Measurements from ENCODE around the gene SLC22A23.

SLC22A23 gene

DNA sequence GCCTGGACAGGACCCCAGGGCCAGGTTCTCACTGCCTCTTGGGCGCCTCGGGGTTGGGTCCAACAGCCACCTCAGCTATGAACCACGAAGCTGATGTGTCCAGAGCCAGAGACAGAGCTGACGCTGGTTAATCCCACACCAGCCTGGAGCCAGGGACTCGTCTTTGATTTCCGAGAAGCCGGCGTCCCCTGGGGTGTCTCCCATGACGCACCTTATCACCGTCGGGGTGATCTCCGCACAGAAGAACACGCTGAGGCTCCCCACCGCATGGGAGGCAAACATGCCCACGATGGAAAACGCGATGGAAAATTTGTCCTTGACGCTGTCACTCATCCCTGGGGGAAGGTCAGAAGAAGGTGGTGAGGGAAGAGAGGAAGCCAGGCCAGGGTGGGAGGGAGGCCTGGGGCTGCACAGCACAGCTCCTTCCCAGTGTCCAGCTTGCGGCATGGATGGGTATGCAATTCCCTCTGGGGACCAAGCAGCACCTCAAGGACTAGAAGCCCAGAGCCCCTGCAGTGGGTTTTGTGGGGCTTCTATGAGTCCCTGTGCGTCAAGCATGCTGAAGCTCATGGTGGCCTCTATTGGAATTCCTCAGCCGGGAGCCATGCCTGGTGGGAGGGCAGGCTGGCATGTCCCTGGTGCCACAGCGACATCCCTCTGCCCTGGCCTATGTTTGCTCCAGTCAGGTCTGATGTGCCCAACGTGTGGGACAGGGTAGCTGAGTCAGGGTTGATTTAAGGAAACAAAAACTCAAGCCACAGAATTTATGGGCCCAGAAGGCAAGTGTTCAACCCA, 173.0 kb downstream of the SLC22A23 start:
- Histone ChIP-seq H3K27me3 (ENCODE audit: control insufficient read depth in 1 of 2, insufficient read depth in 2 of 2, low read length in 2 of 2) (no peaks in the 10 kb centered on the region), H3K27ac (ENCODE audit: low read depth, low read length) (no peak overlapping the region), H3K9ac (ENCODE audit: low read depth in 1 of 2, low read length in 2 of 2) (no peak overlapping the region), H3K36me3 (ENCODE audit: control insufficient read depth in 1 of 2, insufficient read depth in 2 of 2, low read length in 2 of 2) (peaks cover 18 to 68% of the 10 kb centered on the region in 2 donors), H3K9me3 (ENCODE audit: control insufficient read depth in 1 of 2, low read length in 2 of 2) (no peaks in the 10 kb centered on the region), H3K4me1 (ENCODE audit: control insufficient read depth in 1 of 2, insufficient read depth in 2 of 2, low read length in 2 of 2) (no peaks in the 10 kb centered on the region), H3K4me3 (ENCODE audit: low read depth in 1 of 2, low read length in 2 of 2) (no peak overlapping the region)

DNA sequence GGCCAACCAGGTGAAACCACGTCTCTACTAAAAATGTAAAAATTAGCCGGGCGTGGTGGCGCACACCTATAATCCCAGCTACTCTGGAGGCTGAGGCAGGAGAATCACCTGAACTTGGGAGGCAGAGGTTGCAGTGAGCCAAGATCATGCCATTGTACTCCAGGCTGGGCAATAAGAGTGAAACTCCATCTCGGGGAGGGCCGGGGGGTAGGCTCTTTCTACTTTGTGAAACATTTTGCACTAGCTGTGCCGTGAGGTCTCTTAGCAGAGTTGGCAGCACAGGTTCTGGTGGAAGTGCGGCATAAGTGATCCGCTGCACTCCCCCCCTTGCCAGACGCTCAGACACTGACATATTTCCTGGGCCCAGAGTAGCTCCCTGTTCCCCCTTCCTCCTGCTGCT, 173.6 kb downstream of the SLC22A23 start:
- H3K27ac ChIP-seq (ENCODE audit: low read depth, low read length) = no peak overlapping the region

DNA sequence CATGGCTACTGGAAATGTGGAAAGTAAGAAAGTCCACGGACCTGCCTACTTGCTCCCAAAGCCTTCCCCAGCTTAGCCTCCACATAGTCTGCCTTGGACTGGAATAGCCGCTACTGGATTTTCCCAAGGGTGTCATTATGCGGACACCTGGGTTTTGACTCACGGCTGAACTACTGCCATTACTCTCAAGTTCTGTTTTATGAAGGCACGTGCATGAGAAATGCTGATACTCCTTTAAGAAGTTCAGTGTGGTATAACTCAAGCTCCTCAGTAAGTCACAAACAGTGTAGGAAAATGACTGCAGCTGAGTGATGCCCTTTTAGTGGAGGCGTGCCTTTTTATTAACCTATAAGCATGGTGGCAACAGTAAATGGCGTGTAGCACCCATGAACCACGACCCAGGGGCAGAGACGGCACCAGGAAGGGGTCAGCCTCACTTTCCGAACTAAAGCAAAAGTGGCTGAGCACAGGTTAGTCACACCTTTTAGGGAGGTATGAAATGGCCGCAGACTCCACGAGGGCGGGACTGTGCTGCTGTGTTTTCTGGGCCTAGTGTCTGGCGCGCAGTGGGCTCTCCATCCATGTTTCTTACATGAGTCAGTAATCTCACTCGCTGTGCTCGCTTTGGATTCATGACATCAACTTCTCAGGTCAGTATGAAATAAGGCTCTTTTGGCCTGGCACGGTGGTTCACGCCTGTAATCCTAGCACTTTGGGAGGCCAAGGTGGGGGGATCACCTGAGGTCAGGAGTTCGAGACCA, 174.2 kb downstream of the SLC22A23 start:
- H3K36me3 ChIP-seq (ENCODE audit: control insufficient read depth in 1 of 2, insufficient read depth in 2 of 2, low read length in 2 of 2) = peaks cover 25 to 70% of the 10 kb centered on the region in 2 donors
- no peaks in the 10 kb centered on the region for H3K27me3 ChIP-seq (ENCODE audit: control insufficient read depth in 1 of 2, insufficient read depth in 2 of 2, low read length in 2 of 2)
- no peak overlapping the region for H3K27ac ChIP-seq (ENCODE audit: low read depth, low read length)
- H3K9ac ChIP-seq (ENCODE audit: low read depth in 1 of 2, low read length in 2 of 2) = no peak overlapping the region
- no peaks in the 10 kb centered on the region for H3K9me3 ChIP-seq (ENCODE audit: control insufficient read depth in 1 of 2, low read length in 2 of 2)
- no peaks in the 10 kb centered on the region for H3K4me1 ChIP-seq (ENCODE audit: control insufficient read depth in 1 of 2, insufficient read depth in 2 of 2, low read length in 2 of 2)
- H3K4me3 ChIP-seq (ENCODE audit: low read depth in 1 of 2, low read length in 2 of 2) = no peak overlapping the region

More for the DNA sequence above, 173.6 kb downstream of the SLC22A23 start:
- Histone ChIP-seq H3K9ac (ENCODE audit: low read depth in 1 of 2, low read length in 2 of 2) (no peak overlapping the region), H3K4me3 (ENCODE audit: low read depth in 1 of 2, low read length in 2 of 2) (no peak overlapping the region), H3K36me3 (ENCODE audit: control insufficient read depth in 1 of 2, insufficient read depth in 2 of 2, low read length in 2 of 2) (peaks cover 20 to 68% of the 10 kb centered on the region in 2 donors), H3K27me3 (ENCODE audit: control insufficient read depth in 1 of 2, insufficient read depth in 2 of 2, low read length in 2 of 2) (no peaks in the 10 kb centered on the region), H3K9me3 (ENCODE audit: control insufficient read depth in 1 of 2, low read length in 2 of 2) (no peaks in the 10 kb centered on the region), H3K4me1 (ENCODE audit: control insufficient read depth in 1 of 2, insufficient read depth in 2 of 2, low read length in 2 of 2) (no peaks in the 10 kb centered on the region)

DNA sequence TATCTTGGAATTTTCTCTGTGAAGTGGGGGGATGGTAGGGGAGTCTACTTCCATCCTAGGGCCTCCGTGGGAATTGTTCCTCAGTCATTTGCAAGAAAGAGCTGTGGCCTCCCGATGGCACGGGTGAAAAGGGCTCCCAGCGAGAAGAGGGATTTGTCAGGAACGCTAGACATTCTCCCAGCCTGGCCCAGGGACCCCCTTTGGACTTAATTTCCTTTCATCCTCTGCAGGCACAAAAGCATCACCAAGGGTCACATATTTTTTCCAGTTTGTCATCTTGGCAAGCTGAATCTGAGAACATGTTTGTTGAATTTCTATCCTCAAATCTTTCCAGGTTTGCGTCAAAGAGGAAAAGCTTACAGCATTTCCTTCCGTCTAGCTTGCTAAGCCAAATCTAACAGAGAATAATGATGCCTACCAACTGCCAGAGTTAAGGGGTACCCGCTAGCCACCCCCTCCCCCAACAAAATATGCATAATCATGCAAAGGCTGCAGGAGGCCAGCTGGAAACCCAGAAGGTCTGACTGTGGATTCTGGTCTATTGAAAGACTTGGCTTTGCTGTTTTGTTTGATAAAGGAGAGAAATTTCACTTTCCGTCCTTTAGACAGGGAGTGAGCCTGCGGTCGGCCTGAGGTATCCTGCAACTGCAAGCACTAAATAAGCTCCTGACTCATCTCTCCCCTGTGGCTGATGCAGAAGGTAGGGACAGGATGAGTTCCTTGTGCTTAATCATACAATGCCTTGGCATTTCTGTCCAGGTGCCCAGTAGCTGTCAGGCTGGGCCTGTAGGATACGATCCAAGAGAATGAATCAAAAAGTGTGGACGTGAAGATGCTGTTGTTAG, 175.0 kb downstream of the SLC22A23 start:
- Histone ChIP-seq H3K4me1 (ENCODE audit: control insufficient read depth in 1 of 2, insufficient read depth in 2 of 2, low read length in 2 of 2) (no peaks in the 10 kb centered on the region), H3K27ac (ENCODE audit: low read depth, low read length) (no peak overlapping the region), H3K9ac (ENCODE audit: low read depth in 1 of 2, low read length in 2 of 2) (no peak overlapping the region), H3K27me3 (ENCODE audit: control insufficient read depth in 1 of 2, insufficient read depth in 2 of 2, low read length in 2 of 2) (no peaks in the 10 kb centered on the region), H3K4me3 (ENCODE audit: low read depth in 1 of 2, low read length in 2 of 2) (no peak overlapping the region), H3K9me3 (ENCODE audit: control insufficient read depth in 1 of 2, low read length in 2 of 2) (no peaks in the 10 kb centered on the region), H3K36me3 (ENCODE audit: control insufficient read depth in 1 of 2, insufficient read depth in 2 of 2, low read length in 2 of 2) (peaks cover 23 to 68% of the 10 kb centered on the region in 2 donors)

DNA sequence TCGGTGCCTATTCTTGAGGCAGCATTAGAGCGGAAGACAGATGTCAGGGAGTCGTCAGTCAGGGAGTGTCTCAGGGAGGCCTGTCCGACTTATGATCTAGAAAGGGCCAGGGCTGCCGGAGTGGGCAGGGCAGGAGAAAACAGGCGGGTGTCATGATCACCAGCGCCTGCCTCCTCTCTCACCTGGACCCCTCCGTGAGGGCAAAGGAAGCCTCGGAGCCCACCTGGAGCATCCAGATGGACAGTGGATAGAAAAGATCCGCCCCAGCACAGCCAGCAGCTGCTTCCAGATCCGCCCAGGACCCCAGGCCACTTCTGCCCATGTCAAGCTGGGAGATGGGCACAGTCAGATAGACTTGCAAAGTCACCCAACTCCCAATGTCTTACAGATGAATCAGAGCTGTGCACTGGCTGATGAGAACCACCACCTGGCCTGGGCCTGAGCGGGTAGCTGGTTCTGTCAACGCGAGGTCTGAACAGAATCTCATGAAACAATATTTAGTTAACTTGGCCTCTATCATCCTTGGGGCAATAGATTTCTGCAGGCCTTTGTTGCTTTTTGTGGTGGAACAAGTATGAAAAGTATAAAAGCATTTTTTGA, 175.9 kb downstream of the SLC22A23 start:
- H3K36me3 ChIP-seq (ENCODE audit: control insufficient read depth in 1 of 2, insufficient read depth in 2 of 2, low read length in 2 of 2) = peaks cover 16 to 68% of the 10 kb centered on the region in 2 donors
- H3K4me1 ChIP-seq (ENCODE audit: control insufficient read depth in 1 of 2, insufficient read depth in 2 of 2, low read length in 2 of 2) = no peaks in the 10 kb centered on the region

DNA sequence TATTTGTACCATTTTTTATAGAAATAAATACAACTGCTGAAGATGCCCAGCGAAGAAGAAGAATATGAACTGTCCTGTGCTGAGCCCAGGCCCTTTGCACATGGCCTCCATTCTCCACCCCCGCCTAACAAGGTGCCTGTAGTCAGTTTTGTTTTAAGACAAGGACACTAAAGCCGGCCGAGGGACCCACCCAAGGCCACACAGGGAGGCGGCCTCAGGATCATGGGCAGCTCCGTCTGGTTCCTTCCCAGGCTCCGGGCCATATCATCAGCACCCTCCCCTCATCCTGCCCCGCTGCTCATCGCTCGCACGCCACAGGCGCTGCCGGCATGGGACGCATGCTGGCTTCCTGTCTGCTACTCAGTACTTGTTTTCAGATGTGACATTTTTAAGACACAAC, 176.8 kb downstream of the SLC22A23 start:
- Histone ChIP-seq H3K4me1 (ENCODE audit: control insufficient read depth in 1 of 2, insufficient read depth in 2 of 2, low read length in 2 of 2) (no peaks in the 10 kb centered on the region), H3K9ac (ENCODE audit: low read depth in 1 of 2, low read length in 2 of 2) (no peak overlapping the region), H3K27me3 (ENCODE audit: control insufficient read depth in 1 of 2, insufficient read depth in 2 of 2, low read length in 2 of 2) (no peaks in the 10 kb centered on the region), H3K27ac (ENCODE audit: low read depth, low read length) (no peak overlapping the region), H3K9me3 (ENCODE audit: control insufficient read depth in 1 of 2, low read length in 2 of 2) (no peaks in the 10 kb centered on the region), H3K36me3 (ENCODE audit: control insufficient read depth in 1 of 2, insufficient read depth in 2 of 2, low read length in 2 of 2) (peaks cover 16 to 60% of the 10 kb centered on the region in 2 donors), H3K4me3 (ENCODE audit: low read depth in 1 of 2, low read length in 2 of 2) (no peak overlapping the region)

More for the DNA sequence above, 175.9 kb downstream of the SLC22A23 start:
- Histone ChIP-seq H3K9me3 (ENCODE audit: control insufficient read depth in 1 of 2, low read length in 2 of 2) (no peaks in the 10 kb centered on the region), H3K27ac (ENCODE audit: low read depth, low read length) (no peak overlapping the region), H3K27me3 (ENCODE audit: control insufficient read depth in 1 of 2, insufficient read depth in 2 of 2, low read length in 2 of 2) (no peaks in the 10 kb centered on the region), H3K4me3 (ENCODE audit: low read depth in 1 of 2, low read length in 2 of 2) (no peak overlapping the region), H3K9ac (ENCODE audit: low read depth in 1 of 2, low read length in 2 of 2) (no peak overlapping the region)

DNA sequence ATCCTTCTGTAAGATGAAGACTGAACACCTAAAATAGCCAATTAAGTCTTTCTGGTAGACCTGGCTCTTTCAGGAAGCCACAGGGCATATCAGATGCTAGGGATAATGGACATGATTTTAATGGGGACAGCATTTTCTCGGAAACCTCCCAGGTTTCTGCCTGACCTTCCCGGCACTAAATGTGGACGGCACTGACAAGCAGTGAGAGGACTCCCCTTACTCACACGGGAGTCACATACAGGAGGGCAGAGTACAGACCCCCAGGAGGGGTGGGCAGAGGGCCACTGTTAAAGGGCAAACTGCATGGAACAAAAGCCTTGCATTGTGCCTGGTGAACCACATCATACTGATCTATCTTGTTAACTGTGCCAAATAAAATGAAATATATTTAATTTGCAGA, 178.2 kb downstream of the SLC22A23 start:
- Histone ChIP-seq H3K27me3 (ENCODE audit: control insufficient read depth in 1 of 2, insufficient read depth in 2 of 2, low read length in 2 of 2) (no peaks in the 10 kb centered on the region), H3K36me3 (ENCODE audit: control insufficient read depth in 1 of 2, insufficient read depth in 2 of 2, low read length in 2 of 2) (peaks cover 16 to 55% of the 10 kb centered on the region in 2 donors), H3K9ac (ENCODE audit: low read depth in 1 of 2, low read length in 2 of 2) (no peak overlapping the region), H3K27ac (ENCODE audit: low read depth, low read length) (no peak overlapping the region), H3K9me3 (ENCODE audit: control insufficient read depth in 1 of 2, low read length in 2 of 2) (no peaks in the 10 kb centered on the region), H3K4me3 (ENCODE audit: low read depth in 1 of 2, low read length in 2 of 2) (no peak overlapping the region), H3K4me1 (ENCODE audit: control insufficient read depth in 1 of 2, insufficient read depth in 2 of 2, low read length in 2 of 2) (no peaks in the 10 kb centered on the region)

DNA sequence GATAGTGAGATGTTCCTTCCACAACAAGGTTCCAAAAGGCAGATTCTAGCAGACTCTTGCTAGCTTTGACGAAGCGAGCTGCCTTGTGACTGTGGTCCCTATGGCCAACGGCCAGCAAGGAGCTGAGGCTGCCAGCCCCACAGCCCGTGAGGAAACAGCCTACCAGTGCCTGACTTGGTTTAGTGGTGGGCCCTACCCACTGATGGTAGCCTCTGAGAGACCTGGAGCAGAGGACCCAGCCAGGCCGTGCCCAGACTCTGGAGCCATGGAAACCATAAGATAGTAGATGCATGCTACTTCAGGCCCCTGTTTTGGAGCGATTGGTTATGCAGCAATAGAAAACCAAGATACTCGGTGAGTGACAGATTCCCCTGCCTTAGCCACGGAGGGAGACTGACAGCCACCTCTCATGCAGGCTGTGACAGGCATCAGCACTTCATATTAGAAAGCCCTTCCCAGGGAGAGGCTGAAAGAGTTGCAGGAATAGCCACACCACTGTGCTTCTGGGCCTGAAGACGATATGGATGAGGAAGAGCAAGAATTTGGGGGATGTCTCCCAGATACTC, 178.9 kb downstream of the SLC22A23 start:
- no peak overlapping the region for H3K4me3 ChIP-seq (ENCODE audit: low read depth in 1 of 2, low read length in 2 of 2)
- peaks cover 17 to 57% of the 10 kb centered on the region in 2 donors for H3K36me3 ChIP-seq (ENCODE audit: control insufficient read depth in 1 of 2, insufficient read depth in 2 of 2, low read length in 2 of 2)
- H3K27ac ChIP-seq (ENCODE audit: low read depth, low read length) = no peak overlapping the region
- H3K4me1 ChIP-seq (ENCODE audit: control insufficient read depth in 1 of 2, insufficient read depth in 2 of 2, low read length in 2 of 2) = no peaks in the 10 kb centered on the region
- no peaks in the 10 kb centered on the region for H3K9me3 ChIP-seq (ENCODE audit: control insufficient read depth in 1 of 2, low read length in 2 of 2)
- no peak overlapping the region for H3K9ac ChIP-seq (ENCODE audit: low read depth in 1 of 2, low read length in 2 of 2)
- no peaks in the 10 kb centered on the region for H3K27me3 ChIP-seq (ENCODE audit: control insufficient read depth in 1 of 2, insufficient read depth in 2 of 2, low read length in 2 of 2)

DNA sequence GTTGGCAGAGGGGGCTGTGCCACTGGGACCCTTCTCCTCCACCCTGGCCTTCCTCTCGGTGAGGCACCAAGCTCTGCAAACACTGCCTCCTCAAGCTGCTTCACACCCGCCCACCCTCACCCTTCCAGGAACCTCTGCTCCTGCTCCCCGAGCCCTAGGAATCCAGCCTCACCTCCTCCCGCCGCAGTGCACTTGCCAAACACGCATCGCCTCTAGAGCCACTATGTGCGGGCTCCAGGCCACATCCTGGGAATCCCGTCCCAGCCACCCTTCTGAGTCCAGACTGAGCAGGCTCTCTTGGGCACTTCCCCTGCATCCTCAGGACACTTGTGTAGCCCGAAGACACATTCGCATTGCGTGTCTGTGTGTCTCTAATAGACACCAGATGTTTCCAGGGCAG, 179.6 kb downstream of the SLC22A23 start:
- Histone ChIP-seq H3K27ac (ENCODE audit: low read depth, low read length) (no peak overlapping the region), H3K27me3 (ENCODE audit: control insufficient read depth in 1 of 2, insufficient read depth in 2 of 2, low read length in 2 of 2) (no peaks in the 10 kb centered on the region), H3K4me3 (ENCODE audit: low read depth in 1 of 2, low read length in 2 of 2) (no peak overlapping the region), H3K36me3 (ENCODE audit: control insufficient read depth in 1 of 2, insufficient read depth in 2 of 2, low read length in 2 of 2) (peaks cover 23 to 60% of the 10 kb centered on the region in 2 donors), H3K9ac (ENCODE audit: low read depth in 1 of 2, low read length in 2 of 2) (no peak overlapping the region), H3K4me1 (ENCODE audit: control insufficient read depth in 1 of 2, insufficient read depth in 2 of 2, low read length in 2 of 2) (no peaks in the 10 kb centered on the region), H3K9me3 (ENCODE audit: control insufficient read depth in 1 of 2, low read length in 2 of 2) (no peaks in the 10 kb centered on the region)
